ENCODE measurements around the gene KIRREL3. TPM values are rescaled to one million over a fixed set of nuclear protein-coding genes. Genes with fewer than 3 reads are reported as not detected.

The KIRREL3 gene
- total and polyA plus RNA-seq, 9 of the 15 experiments (the other 6 are each of a cell fraction or from before 2014, with no cell fraction given): 0.04 to 0.10 TPM; not detected in 7

DNA sequence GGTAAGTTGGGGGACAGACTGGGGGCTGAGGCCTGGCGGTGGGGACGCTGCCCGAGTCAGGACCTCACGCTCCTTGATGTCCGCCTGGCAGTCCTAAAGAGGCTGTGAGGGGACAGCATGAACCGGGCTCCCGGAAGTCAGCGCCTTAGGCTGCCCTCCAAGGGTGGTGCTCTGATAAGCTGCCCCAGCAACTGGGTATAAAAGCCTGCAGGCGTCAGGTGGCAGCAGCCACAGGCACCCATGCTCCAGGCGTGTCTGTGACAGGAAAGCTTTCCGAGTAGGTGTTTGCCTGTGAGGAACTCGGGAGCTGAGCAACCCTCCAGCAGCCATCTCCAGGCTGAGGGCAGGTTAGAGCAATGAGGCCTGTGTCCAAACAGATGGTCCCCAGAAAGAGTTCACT lies 592.1 kb downstream of the KIRREL3 start:
- ChIA-PET CTCF (ENCODE audit: low intra/inter-chr PET ratio) (no interaction called here), POLR2A (no interaction called here)
- 74% methylated on average over 9 of the region's 12 CpGs for WGBS (ENCODE audit: insufficient coverage, low coverage, missing lambda C conversion rate)
- BruUV-seq (replicated peaks): no TSS peak
- H3K9ac ChIP-seq (ENCODE audit: insufficient read depth in 1 of 2, low read depth in 2 of 2, low read length in 2 of 2): no peak overlapping the region
- H2AFZ ChIP-seq (ENCODE audit: low read depth, low read length): no peak overlapping the region
- H3K4me2 ChIP-seq (ENCODE audit: insufficient read depth, low read length): no peak overlapping the region
- peaks cover 27% of the 10 kb centered on the region for H4K20me1 ChIP-seq (replicated peaks; ENCODE audit: control insufficient read depth, insufficient read depth, low read length)
- no peaks in the 10 kb centered on the region for H3K79me2 ChIP-seq (ENCODE audit: control insufficient read depth, insufficient read depth, low read length)
- H3K27me3 ChIP-seq (ENCODE audit: control insufficient read depth in 2 of 2, insufficient read depth in 2 of 2, low read length in 2 of 2): no peaks in the 10 kb centered on the region
- no peak overlapping the region for H3K27ac ChIP-seq (ENCODE audit: extremely low read depth, low read depth, low read length)
- H3K4me1 ChIP-seq (replicated peaks in 1 of 2; ENCODE audit: control insufficient read depth in 2 of 2, insufficient read depth in 2 of 2, low read length in 2 of 2): no peaks in the 10 kb centered on the region
- ATAC-seq: no peak
- no peaks in the 10 kb centered on the region for H3K9me3 ChIP-seq (replicated peaks; ENCODE audit: control insufficient read depth, insufficient read depth, low read depth, low read length)
- in situ Hi-C loops (cut with MboI) (loop anchor here (25.0 kb wide), 1 partner anchor 96 kb away; the partner anchor contains the start of gene DCPS), intact Hi-C loops (cut with micrococcal nuclease) (no loop called here)
- DNase-seq (ENCODE audit: extremely low read depth in 1 of 4, low spot score in 3 of 4): no peak
- H3K4me3 ChIP-seq: no peak overlapping the region
- no peak for FAIRE-seq
- peaks cover 2% of the 10 kb centered on the region for H3K9me1 ChIP-seq (ENCODE audit: control insufficient read depth, insufficient read depth, low read length)
- H3K36me3 ChIP-seq (ENCODE audit: control insufficient read depth, insufficient read depth, low read length): peaks cover 5% of the 10 kb centered on the region; the same call in 2 of the 3 replicates
- TF ChIP-seq, protein P1, sequence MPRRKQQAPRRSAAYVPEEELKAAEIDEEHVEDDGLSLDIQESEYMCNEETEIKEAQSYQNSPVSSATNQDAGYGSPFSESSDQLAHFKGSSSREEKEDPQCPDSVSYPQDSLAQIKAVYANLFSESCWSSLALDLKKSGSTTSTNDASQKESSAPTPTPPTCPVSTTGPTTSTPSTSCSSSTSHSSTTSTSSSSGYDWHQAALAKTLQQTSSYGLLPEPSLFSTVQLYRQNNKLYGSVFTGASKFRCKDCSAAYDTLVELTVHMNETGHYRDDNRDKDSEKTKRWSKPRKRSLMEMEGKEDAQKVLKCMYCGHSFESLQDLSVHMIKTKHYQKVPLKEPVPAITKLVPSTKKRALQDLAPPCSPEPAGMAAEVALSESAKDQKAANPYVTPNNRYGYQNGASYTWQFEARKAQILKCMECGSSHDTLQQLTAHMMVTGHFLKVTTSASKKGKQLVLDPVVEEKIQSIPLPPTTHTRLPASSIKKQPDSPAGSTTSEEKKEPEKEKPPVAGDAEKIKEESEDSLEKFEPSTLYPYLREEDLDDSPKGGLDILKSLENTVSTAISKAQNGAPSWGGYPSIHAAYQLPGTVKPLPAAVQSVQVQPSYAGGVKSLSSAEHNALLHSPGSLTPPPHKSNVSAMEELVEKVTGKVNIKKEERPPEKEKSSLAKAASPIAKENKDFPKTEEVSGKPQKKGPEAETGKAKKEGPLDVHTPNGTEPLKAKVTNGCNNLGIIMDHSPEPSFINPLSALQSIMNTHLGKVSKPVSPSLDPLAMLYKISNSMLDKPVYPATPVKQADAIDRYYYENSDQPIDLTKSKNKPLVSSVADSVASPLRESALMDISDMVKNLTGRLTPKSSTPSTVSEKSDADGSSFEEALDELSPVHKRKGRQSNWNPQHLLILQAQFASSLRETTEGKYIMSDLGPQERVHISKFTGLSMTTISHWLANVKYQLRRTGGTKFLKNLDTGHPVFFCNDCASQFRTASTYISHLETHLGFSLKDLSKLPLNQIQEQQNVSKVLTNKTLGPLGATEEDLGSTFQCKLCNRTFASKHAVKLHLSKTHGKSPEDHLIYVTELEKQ (CRISPR knock-in tag; IDR thresholded peaks at IDR 0.05): no peak
- TF ChIP-seq NR2C2 (CRISPR knock-in tag; IDR thresholded peaks at IDR 0.05) (no peak), NR2C2 (tag; IDR thresholded peaks at IDR 0.05) (no peak), RFX7 (CRISPR knock-in tag; IDR thresholded peaks at IDR 0.05) (no peak), ZNF551 (CRISPR knock-in tag; IDR thresholded peaks at IDR 0.05) (no peak), ZNF311 (CRISPR knock-in tag; IDR thresholded peaks at IDR 0.05) (no peak), MTA2 (IDR thresholded peaks at IDR 0.05; ENCODE audit: low read depth) (no peak), SMARCA4 (IDR thresholded peaks at IDR 0.05) (no peak), FOSL1 (tag; conservative IDR thresholded peaks at IDR 0.05) (no peak), SLC30A9 (CRISPR knock-in tag; IDR thresholded peaks at IDR 0.05) (no peak), KHSRP (IDR thresholded peaks at IDR 0.05) (no peak), ARNT (IDR thresholded peaks at IDR 0.05) (no peak), NFRKB (IDR thresholded peaks at IDR 0.05; ENCODE audit: low read depth) (no peak), ELF4 (CRISPR knock-in tag; IDR thresholded peaks at IDR 0.05) (no peak), ETS2 (tag; IDR thresholded peaks at IDR 0.05; ENCODE audit: borderline replicate concordance, poor library complexity, severe bottlenecking) (no peak), ZNF347 (CRISPR knock-in tag; IDR thresholded peaks at IDR 0.05; ENCODE audit: low read depth) (no peak), HINFP (tag; conservative IDR thresholded peaks at IDR 0.05; ENCODE audit: low read depth) (no peak)
- TF ChIP-seq, protein P2, sequence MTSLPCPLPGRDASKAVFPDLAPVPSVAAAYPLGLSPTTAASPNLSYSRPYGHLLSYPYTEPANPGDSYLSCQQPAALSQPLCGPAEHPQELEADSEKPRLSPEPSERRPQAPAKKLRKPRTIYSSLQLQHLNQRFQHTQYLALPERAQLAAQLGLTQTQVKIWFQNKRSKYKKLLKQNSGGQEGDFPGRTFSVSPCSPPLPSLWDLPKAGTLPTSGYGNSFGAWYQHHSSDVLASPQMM (CRISPR knock-in tag; IDR thresholded peaks at IDR 0.05): no peak
- TF ChIP-seq, protein P3, sequence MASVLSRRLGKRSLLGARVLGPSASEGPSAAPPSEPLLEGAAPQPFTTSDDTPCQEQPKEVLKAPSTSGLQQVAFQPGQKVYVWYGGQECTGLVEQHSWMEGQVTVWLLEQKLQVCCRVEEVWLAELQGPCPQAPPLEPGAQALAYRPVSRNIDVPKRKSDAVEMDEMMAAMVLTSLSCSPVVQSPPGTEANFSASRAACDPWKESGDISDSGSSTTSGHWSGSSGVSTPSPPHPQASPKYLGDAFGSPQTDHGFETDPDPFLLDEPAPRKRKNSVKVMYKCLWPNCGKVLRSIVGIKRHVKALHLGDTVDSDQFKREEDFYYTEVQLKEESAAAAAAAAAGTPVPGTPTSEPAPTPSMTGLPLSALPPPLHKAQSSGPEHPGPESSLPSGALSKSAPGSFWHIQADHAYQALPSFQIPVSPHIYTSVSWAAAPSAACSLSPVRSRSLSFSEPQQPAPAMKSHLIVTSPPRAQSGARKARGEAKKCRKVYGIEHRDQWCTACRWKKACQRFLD (CRISPR knock-in tag; IDR thresholded peaks at IDR 0.05): no peak

All from K562 (cell line).